Rectal smooth muscle tissue (tissue), 1 donor: ENCODE results near the gene LGALS7.
A peak's percentile ranks its signal among the peaks of the same experiment; 100 is the strongest.

Experiments
- H3K27ac ChIP-seq: one replicate; pipeline ENCODE4 v1.7.0; 2013; ENCODE audit warnings: low read depth, low read length, inconsistent platforms
- H3K27me3 ChIP-seq: one replicate; pipeline ENCODE4 v1.7.0; 2013; ENCODE audit warnings: low read length; ENCODE audit not compliant: control insufficient read depth, insufficient read depth
- H3K36me3 ChIP-seq: one replicate; pipeline ENCODE4 v1.7.0; 2013; ENCODE audit warnings: low read length; ENCODE audit not compliant: control insufficient read depth, insufficient read depth
- H3K4me1 ChIP-seq: one replicate; pipeline ENCODE4 v1.7.0; 2013; ENCODE audit warnings: low read length; ENCODE audit not compliant: control insufficient read depth, insufficient read depth
- H3K4me3 ChIP-seq: one replicate; pipeline ENCODE4 v1.7.0; 2013; ENCODE audit warnings: low read length
- H3K9ac ChIP-seq: one replicate; pipeline ENCODE4 v1.7.0; 2013; ENCODE audit warnings: low read length

The LGALS7 gene

GRCh38 chr19:38740257-38740592 is 33.1 kb downstream of the LGALS7 start:
- H3K27me3 ChIP-seq, result no peaks in the 10 kb centered on the region
- no peak overlapping the region for H3K9ac ChIP-seq
- no peaks in the 10 kb centered on the region for H3K36me3 ChIP-seq
- no peak overlapping the region for H3K27ac ChIP-seq
- no peak overlapping the region for H3K4me3 ChIP-seq
- H3K4me1 ChIP-seq, result no peaks in the 10 kb centered on the region

GRCh38 chr19:38739440-38740256 is 33.7 kb downstream of the LGALS7 start:
- H3K9ac ChIP-seq, result no peak overlapping the region
- no peak overlapping the region for H3K27ac ChIP-seq
- H3K36me3 ChIP-seq, result no peaks in the 10 kb centered on the region
- H3K27me3 ChIP-seq, result no peaks in the 10 kb centered on the region
- no peak overlapping the region for H3K4me3 ChIP-seq
- no peaks in the 10 kb centered on the region for H3K4me1 ChIP-seq

GRCh38 chr19:38737921-38738737 is 35.2 kb downstream of the LGALS7 start:
- Histone ChIP-seq H3K36me3 (no peaks in the 10 kb centered on the region), H3K4me1 (no peaks in the 10 kb centered on the region), H3K27ac (no peak overlapping the region), H3K27me3 (no peaks in the 10 kb centered on the region), H3K4me3 (no peak overlapping the region), H3K9ac (no peak overlapping the region)

- no peak overlapping the region for H3K27ac ChIP-seq
- no peaks in the 10 kb centered on the region for H3K36me3 ChIP-seq
- no peaks in the 10 kb centered on the region for H3K27me3 ChIP-seq
- no peak overlapping the region for H3K9ac ChIP-seq
- H3K4me1 ChIP-seq, result no peaks in the 10 kb centered on the region
- H3K4me3 ChIP-seq, result no peak overlapping the region
These were observed 35.9 kb downstream of the LGALS7 start for GRCh38 chr19:38737281-38737865.

- Histone ChIP-seq H3K9ac (no peak overlapping the region), H3K4me1 (no peaks in the 10 kb centered on the region), H3K36me3 (no peaks in the 10 kb centered on the region), H3K27ac (no peak overlapping the region), H3K27me3 (no peaks in the 10 kb centered on the region), H3K4me3 (peak overlapping the region; percentile 52)
These were observed 36.7 kb downstream of the LGALS7 start for GRCh38 chr19:38736413-38737280.

GRCh38 chr19:38736036-38736412 is 37.3 kb downstream of the LGALS7 start:
- no peak overlapping the region for H3K9ac ChIP-seq
- H3K27ac ChIP-seq, result no peak overlapping the region
- H3K27me3 ChIP-seq, result no peaks in the 10 kb centered on the region
- peak overlapping the region; percentile 52 for H3K4me3 ChIP-seq
- H3K4me1 ChIP-seq, result no peaks in the 10 kb centered on the region
- peaks cover 5% of the 10 kb centered on the region for H3K36me3 ChIP-seq

- H3K4me1 ChIP-seq, result no peaks in the 10 kb centered on the region
- peak overlapping the region; percentile 55 for H3K27ac ChIP-seq
- H3K4me3 ChIP-seq, result peak overlapping the region; percentile 48
- H3K27me3 ChIP-seq, result no peaks in the 10 kb centered on the region
- H3K9ac ChIP-seq, result no peak overlapping the region
- H3K36me3 ChIP-seq, result peaks cover 11% of the 10 kb centered on the region
These were observed 38.0 kb downstream of the LGALS7 start for GRCh38 chr19:38735257-38735686.

- peaks cover 11% of the 10 kb centered on the region for H3K36me3 ChIP-seq
- peak overlapping the region; percentile 48 for H3K4me3 ChIP-seq
- H3K4me1 ChIP-seq, result no peaks in the 10 kb centered on the region
- H3K27ac ChIP-seq, result peak overlapping the region; percentile 55
- no peaks in the 10 kb centered on the region for H3K27me3 ChIP-seq
- peak overlapping the region; percentile 40 for H3K9ac ChIP-seq
These were observed 38.7 kb downstream of the LGALS7 start for GRCh38 chr19:38734426-38735256.

GRCh38 chr19:38734176-38734425 is 39.2 kb downstream of the LGALS7 start:
- no peak overlapping the region for H3K9ac ChIP-seq
- H3K27me3 ChIP-seq, result no peaks in the 10 kb centered on the region
- no peaks in the 10 kb centered on the region for H3K4me1 ChIP-seq
- peaks cover 11% of the 10 kb centered on the region for H3K36me3 ChIP-seq
- H3K4me3 ChIP-seq, result no peak overlapping the region
- peak overlapping the region; percentile 55 for H3K27ac ChIP-seq

- H3K9ac ChIP-seq, result no peak overlapping the region
- no peaks in the 10 kb centered on the region for H3K4me1 ChIP-seq
These were observed 39.7 kb downstream of the LGALS7 start for GRCh38 chr19:38733493-38734175.

GRCh38 chr19:38733241-38733492 is 40.1 kb downstream of the LGALS7 start:
- no peak overlapping the region for H3K4me3 ChIP-seq
- no peak overlapping the region for H3K27ac ChIP-seq
- H3K27me3 ChIP-seq, result no peaks in the 10 kb centered on the region
- no peaks in the 10 kb centered on the region for H3K4me1 ChIP-seq
- H3K9ac ChIP-seq, result no peak overlapping the region
- peaks cover 11% of the 10 kb centered on the region for H3K36me3 ChIP-seq

More at GRCh38 chr19:38733493-38734175, 39.7 kb downstream of the LGALS7 start:
- no peaks in the 10 kb centered on the region for H3K27me3 ChIP-seq
- H3K27ac ChIP-seq, result peak overlapping the region; percentile 55
- no peak overlapping the region for H3K4me3 ChIP-seq
- H3K36me3 ChIP-seq, result peaks cover 11% of the 10 kb centered on the region
